ENCODE results near the gene KCNJ15.
A peak's percentile ranks its signal among the peaks of the same experiment; 100 is the strongest.

KCNJ15 gene

GRCh38 chr21:38355992-38356781 lies 99.4 kb downstream of the KCNJ15 start:
- peak; percentile 8 for DNase-seq (ENCODE audit: low read depth)
- TF ChIP-seq CTCF (IDR thresholded peaks at IDR 0.05; ENCODE audit: low read depth, low read length, missing control alignments) = peak; percentile 99
- H3K4me3 ChIP-seq (ENCODE audit: low read depth, low read length) = no peak overlapping the region

Data from GM12864 (cell line).